BJ (cell line): ENCODE data around the gene LGI2. TPM values are rescaled to one million over a fixed set of nuclear protein-coding genes. Genes with fewer than 3 reads are reported as not detected.

ENCODE experiments used
- CTCF ChIA-PET: fragments of 350-600 bp; formaldehyde crosslinking; extraction: SDS; loops from one replicate; lab custom pipeline; 2021; ENCODE audit warnings: antibody characterized with exemption, inconsistent platforms; lab: Yijun Ruan, JAX
- POLR2A ChIA-PET: fragments of 300-600 bp; sonication (Branson Sonifier 250); formaldehyde crosslinking; extraction: SDS; loops from one replicate; lab custom pipeline; 2021; ENCODE audit warnings: antibody characterized with exemption; lab: Charles Lee
- DNase-seq: peaks from one replicate; pipeline ENCODE4 v3.0.0-alpha.2; 2011; ENCODE audit warnings: low read depth
- H3K27me3 ChIP-seq: 2 replicates; pipeline ENCODE4 v1.6.0; 2011; ENCODE audit warnings: low read length; ENCODE audit not compliant: control insufficient read depth, insufficient read depth
- H3K36me3 ChIP-seq: 2 replicates; pipeline ENCODE4 v1.5.1; 2011; ENCODE audit warnings: low read length; ENCODE audit not compliant: control insufficient read depth, insufficient read depth
- H3K4me3 ChIP-seq: 2 replicates; pipeline ENCODE4 v1.5.1; 2011; ENCODE audit warnings: low read depth, mild to moderate bottlenecking, control low read depth, low read length
- polyA plus RNA-seq: library from polyadenylated mRNA; depleted of rRNA; stranded (reverse); fragments of >200 nt; gene quantifications from 2 replicates; pipeline ENCODE4 v1.2.3, GENCODE V29; 2011; rRNA removed
- TF ChIP-seq, protein P1 (sequence below): IDR thresholded peaks from 2 replicates; pipeline ENCODE4 v1.5.1; 2011; ENCODE audit warnings: low read depth, mild to moderate bottlenecking, control low read depth, inconsistent platforms, low read length, moderate library complexity; ENCODE audit not compliant: insufficient read depth

Gene LGI2
- polyA plus RNA-seq, 1 experiment, result 0.01 TPM

DNA sequence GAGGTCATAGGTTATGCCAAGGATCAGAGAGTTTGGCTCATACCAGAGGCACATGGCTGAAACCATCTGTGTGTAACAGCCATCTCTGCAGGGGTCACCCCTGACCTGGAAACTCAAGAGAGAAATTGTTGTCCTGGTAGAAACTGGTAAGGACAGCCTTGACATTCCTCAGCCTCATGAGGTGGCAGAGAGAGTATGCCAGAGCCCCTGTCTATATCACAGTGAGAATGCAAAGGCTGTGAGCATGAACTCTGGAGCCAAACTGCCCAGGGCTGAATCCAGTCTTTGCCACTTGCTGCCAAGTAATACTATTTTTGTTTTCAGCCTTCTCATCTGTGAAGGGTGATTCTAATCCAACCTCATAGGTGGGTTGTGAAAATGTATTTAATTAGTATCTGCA is 80.8 kb downstream of the LGI2 start:
- Histone ChIP-seq H3K4me3 (no peak overlapping the region), H3K36me3 (no peaks in the 10 kb centered on the region), H3K27me3 (peaks cover 2% of the 10 kb centered on the region)
- TF ChIP-seq, protein P1, sequence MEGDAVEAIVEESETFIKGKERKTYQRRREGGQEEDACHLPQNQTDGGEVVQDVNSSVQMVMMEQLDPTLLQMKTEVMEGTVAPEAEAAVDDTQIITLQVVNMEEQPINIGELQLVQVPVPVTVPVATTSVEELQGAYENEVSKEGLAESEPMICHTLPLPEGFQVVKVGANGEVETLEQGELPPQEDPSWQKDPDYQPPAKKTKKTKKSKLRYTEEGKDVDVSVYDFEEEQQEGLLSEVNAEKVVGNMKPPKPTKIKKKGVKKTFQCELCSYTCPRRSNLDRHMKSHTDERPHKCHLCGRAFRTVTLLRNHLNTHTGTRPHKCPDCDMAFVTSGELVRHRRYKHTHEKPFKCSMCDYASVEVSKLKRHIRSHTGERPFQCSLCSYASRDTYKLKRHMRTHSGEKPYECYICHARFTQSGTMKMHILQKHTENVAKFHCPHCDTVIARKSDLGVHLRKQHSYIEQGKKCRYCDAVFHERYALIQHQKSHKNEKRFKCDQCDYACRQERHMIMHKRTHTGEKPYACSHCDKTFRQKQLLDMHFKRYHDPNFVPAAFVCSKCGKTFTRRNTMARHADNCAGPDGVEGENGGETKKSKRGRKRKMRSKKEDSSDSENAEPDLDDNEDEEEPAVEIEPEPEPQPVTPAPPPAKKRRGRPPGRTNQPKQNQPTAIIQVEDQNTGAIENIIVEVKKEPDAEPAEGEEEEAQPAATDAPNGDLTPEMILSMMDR, result no peak
- ChIA-PET CTCF (no interaction called here), POLR2A (no interaction called here)
- DNase-seq, result no peak

Other genes starting within 250 kb of the LGI2 start
- gene SOD3, start 235.4 kb downstream of the LGI2 start, polyA plus RNA-seq, result 14.9 and 25.7 TPM in 2 replicates
- 10.2 and 11.1 TPM in 2 replicates for gene CCDC149, start 117.9 kb downstream of the LGI2 start, polyA plus RNA-seq
- gene SEPSECS, start 129.5 kb upstream of the LGI2 start, polyA plus RNA-seq, result 2.6 and 4.9 TPM in 2 replicates
- gene PI4K2B, start 203.1 kb upstream of the LGI2 start, polyA plus RNA-seq, result 4.3 and 8.9 TPM in 2 replicates